Thoracic aorta (tissue), 2 donors: ENCODE data around the gene PPFIBP1. TPM values are rescaled to one million over a fixed set of nuclear protein-coding genes. Genes with fewer than 3 reads are reported as not detected.
"Not testable (repeated sequence)": the region's sequence is repeated elsewhere in the genome, so short reads cannot be mapped to it uniquely, and the experiment has no call there.

Experiments
- ATAC-seq: fragments of 150-250 bp; one replicate; pipeline ENCODE4 v1.8.0; 2017; ENCODE audit warnings: low read depth; ENCODE audit not compliant: insufficient number of reproducible peaks, low FRiP score
- DNase-seq: peaks from one replicate; pipeline ENCODE4 v3.0.0-alpha.2; 2020; ENCODE audit warnings: low spot score
- H3K27ac ChIP-seq, 2 donors: fragments of 200-600 bp; sonication (generic); 1 replicate in 1 of 2; 2 replicates in 1 of 2; pipeline ENCODE4 v1.5.1; 2016; ENCODE audit warnings: mild to moderate bottlenecking in 2 of 2, moderate library complexity in 2 of 2
- H3K27me3 ChIP-seq: fragments of 200-600 bp; sonication (generic); replicated peaks from 2 replicates; pipeline ENCODE4 v1.6.0; 2016; ENCODE audit warnings: mild to moderate bottlenecking; ENCODE audit not compliant: insufficient read depth
- H3K36me3 ChIP-seq: fragments of 200-600 bp; sonication (generic); one replicate; pipeline ENCODE4 v1.5.1; 2016
- H3K4me1 ChIP-seq, 2 donors: fragments of 200-600 bp; sonication (generic); 1 replicate in 1 of 2; 2 replicates in 1 of 2; pipeline versions ENCODE4 v1.5.1 to v1.6.0; 2016; ENCODE audit warnings: low read depth in 2 of 2, mild to moderate bottlenecking in 1 of 2; ENCODE audit not compliant: control insufficient read depth in 1 of 2
- H3K4me3 ChIP-seq: fragments of 200-600 bp; sonication (generic); 2 replicates; pipeline ENCODE4 v1.5.1; 2016; ENCODE audit warnings: mild to moderate bottlenecking
- H3K9me3 ChIP-seq: fragments of 200-600 bp; sonication (generic); 2 replicates; pipeline ENCODE4 v1.5.1; 2016
- total RNA-seq, 2 donors: library from RNA; depleted of rRNA; stranded (reverse); fragments of >200 nt; gene quantifications; one replicate each; pipeline versions ENCODE4 v1.1.0 to v1.2.3, GENCODE V29; 2016
- TF ChIP-seq, protein P1 (sequence below): fragments of 200-600 bp; sonication (generic); IDR thresholded peaks from one replicate; pipeline ENCODE4 v1.5.1; 2019; ENCODE audit warnings: antibody characterized with exemption

Gene PPFIBP1
- total RNA-seq, 2 donors from 2014 or later = 103 to 232 TPM

DNA sequence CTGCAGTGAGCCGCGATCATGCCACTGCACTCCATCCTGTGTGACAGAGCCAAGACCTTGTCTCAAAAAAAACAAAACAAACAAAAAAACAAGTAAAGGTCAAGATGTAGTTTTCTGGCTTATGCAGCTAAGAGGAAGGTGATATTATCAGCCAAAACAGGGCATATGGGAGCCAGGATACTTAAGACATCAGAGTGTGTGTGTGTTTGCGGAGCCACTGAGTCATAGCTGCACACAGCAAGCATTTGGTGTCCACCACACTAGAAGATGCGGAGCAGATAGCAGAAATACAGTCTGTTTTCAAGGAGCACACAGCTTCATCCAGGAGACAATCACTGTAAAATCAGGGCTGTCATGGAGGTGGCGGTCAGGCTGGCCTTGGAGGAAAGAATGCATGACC lies 99.6 kb downstream of the PPFIBP1 start:
- Histone ChIP-seq H3K4me3 (no peak overlapping the region), H3K27me3 (no peaks in the 10 kb centered on the region), H3K36me3 (no peaks in the 10 kb centered on the region), H3K9me3 (no peaks in the 10 kb centered on the region), H3K27ac (peak overlapping the region; percentile 23 to 30), H3K4me1 (peaks cover 39 to 82% of the 10 kb centered on the region in 2 donors)
- TF ChIP-seq, protein P1, sequence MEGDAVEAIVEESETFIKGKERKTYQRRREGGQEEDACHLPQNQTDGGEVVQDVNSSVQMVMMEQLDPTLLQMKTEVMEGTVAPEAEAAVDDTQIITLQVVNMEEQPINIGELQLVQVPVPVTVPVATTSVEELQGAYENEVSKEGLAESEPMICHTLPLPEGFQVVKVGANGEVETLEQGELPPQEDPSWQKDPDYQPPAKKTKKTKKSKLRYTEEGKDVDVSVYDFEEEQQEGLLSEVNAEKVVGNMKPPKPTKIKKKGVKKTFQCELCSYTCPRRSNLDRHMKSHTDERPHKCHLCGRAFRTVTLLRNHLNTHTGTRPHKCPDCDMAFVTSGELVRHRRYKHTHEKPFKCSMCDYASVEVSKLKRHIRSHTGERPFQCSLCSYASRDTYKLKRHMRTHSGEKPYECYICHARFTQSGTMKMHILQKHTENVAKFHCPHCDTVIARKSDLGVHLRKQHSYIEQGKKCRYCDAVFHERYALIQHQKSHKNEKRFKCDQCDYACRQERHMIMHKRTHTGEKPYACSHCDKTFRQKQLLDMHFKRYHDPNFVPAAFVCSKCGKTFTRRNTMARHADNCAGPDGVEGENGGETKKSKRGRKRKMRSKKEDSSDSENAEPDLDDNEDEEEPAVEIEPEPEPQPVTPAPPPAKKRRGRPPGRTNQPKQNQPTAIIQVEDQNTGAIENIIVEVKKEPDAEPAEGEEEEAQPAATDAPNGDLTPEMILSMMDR = no peak
- ATAC-seq (no peak), DNase-seq (no peak)

- H3K36me3 ChIP-seq = no peaks in the 10 kb centered on the region
- no peaks in the 10 kb centered on the region for H3K9me3 ChIP-seq
- no peaks in the 10 kb centered on the region for H3K27me3 ChIP-seq
- TF ChIP-seq, protein P1 = no peak
- ATAC-seq = no peak
- H3K4me1 ChIP-seq = peaks cover 34 to 77% of the 10 kb centered on the region in 2 donors
- DNase-seq = no peak
- no peak overlapping the region for H3K4me3 ChIP-seq
- H3K27ac ChIP-seq = peak overlapping the region; percentile 9 to 44
Measured at GRCh38 chr12:27624586-27624985, 100.6 kb downstream of the PPFIBP1 start.

DNA sequence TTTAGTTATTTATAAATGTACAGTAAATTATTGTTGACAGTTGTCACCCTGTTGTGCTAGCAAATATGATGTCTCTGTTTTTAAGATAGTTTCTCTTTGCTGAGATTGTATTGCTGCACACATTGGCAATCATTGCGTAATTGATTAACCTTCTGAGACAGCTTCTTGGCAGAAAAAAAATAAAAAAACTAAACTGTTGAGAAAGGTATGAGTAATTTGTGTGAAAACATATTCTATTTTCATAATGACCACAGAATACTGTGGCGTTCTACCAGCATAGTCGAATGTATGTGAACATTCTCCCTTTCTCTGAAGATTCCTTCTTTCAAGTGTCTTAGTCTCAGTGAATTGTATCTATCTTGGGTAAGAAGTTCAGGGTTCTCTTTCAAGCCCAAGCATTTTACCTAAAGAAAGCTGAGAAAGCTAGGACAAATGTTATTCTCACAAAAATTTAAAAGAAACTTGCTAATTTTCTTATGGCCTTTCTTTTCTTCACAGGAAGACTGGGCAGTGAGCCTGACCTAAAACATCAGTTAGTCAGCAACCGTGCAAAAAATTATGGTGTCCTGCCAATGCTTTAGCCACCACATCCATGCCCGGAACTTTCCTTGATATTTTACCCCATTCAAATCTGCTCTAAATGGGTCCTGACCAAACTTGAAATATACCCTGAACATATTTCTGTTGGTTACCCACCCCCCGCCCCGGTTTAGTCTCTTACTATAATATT lies 103.3 kb downstream of the PPFIBP1 start:
- Histone ChIP-seq H3K4me3 (peak overlapping the region; percentile 27), H3K27me3 (no peaks in the 10 kb centered on the region), H3K9me3 (no peaks in the 10 kb centered on the region), H3K36me3 (no peaks in the 10 kb centered on the region), H3K4me1 (peaks cover 26 to 80% of the 10 kb centered on the region in 2 donors), H3K27ac (peak overlapping the region; percentile 63 to 85)
- ATAC-seq (peak; percentile 63), DNase-seq (peak; percentile 46)
- TF ChIP-seq, protein P1 = no peak

GRCh38 chr12:27627853-27628469 lies 104.0 kb downstream of the PPFIBP1 start:
- not testable (repeated sequence) for ATAC-seq

GRCh38 chr12:27630219-27630618 lies 106.2 kb downstream of the PPFIBP1 start:
- H3K36me3 ChIP-seq, DNase-seq, H3K9me3 ChIP-seq, H3K27me3 ChIP-seq, ATAC-seq, H3K4me3 ChIP-seq: not testable (repeated sequence)
- H3K4me1 ChIP-seq = peaks cover 25 to 76% of the 10 kb centered on the region in 2 donors
- peak overlapping the region; percentile 24 to 63 for H3K27ac ChIP-seq

More at GRCh38 chr12:27627853-27628469, 104.0 kb downstream of the PPFIBP1 start:
- H3K36me3 ChIP-seq, H3K9me3 ChIP-seq, H3K27me3 ChIP-seq, DNase-seq: not testable (repeated sequence)
- Histone ChIP-seq H3K4me3 (peak overlapping the region; percentile 27), H3K4me1 (peaks cover 28 to 80% of the 10 kb centered on the region in 2 donors), H3K27ac (peak overlapping the region; percentile 63 to 85)

GRCh38 chr12:27631365-27631764 lies 107.4 kb downstream of the PPFIBP1 start:
- no peaks in the 10 kb centered on the region for H3K36me3 ChIP-seq
- H3K27ac ChIP-seq = peak overlapping the region; percentile 24 to 49
- TF ChIP-seq, protein P1 = no peak
- no peaks in the 10 kb centered on the region for H3K9me3 ChIP-seq
- peaks cover 19 to 71% of the 10 kb centered on the region in 2 donors for H3K4me1 ChIP-seq
- no peaks in the 10 kb centered on the region for H3K27me3 ChIP-seq
- DNase-seq (no peak), ATAC-seq (no peak)
- no peak overlapping the region for H3K4me3 ChIP-seq
